ENCODE data around the gene PTP4A2. TPM values are rescaled to one million over a fixed set of nuclear protein-coding genes. Genes with fewer than 3 reads are reported as not detected.

PTP4A2 gene
- total RNA-seq, 4 donors from 2014 or later = 294 to 522 (median 353) TPM

- Histone ChIP-seq H3K27me3 (no peaks in the 10 kb centered on the region), H3K4me3 (no peak overlapping the region), H3K36me3 (no peaks in the 10 kb centered on the region), H3K27ac (no peak overlapping the region), H3K9me3 (no peaks in the 10 kb centered on the region), H3K4me1 (no peaks in the 10 kb centered on the region)
- TF ChIP-seq POLR2A (IDR thresholded peaks at IDR 0.05) = no peak
- TF ChIP-seq, protein P1, sequence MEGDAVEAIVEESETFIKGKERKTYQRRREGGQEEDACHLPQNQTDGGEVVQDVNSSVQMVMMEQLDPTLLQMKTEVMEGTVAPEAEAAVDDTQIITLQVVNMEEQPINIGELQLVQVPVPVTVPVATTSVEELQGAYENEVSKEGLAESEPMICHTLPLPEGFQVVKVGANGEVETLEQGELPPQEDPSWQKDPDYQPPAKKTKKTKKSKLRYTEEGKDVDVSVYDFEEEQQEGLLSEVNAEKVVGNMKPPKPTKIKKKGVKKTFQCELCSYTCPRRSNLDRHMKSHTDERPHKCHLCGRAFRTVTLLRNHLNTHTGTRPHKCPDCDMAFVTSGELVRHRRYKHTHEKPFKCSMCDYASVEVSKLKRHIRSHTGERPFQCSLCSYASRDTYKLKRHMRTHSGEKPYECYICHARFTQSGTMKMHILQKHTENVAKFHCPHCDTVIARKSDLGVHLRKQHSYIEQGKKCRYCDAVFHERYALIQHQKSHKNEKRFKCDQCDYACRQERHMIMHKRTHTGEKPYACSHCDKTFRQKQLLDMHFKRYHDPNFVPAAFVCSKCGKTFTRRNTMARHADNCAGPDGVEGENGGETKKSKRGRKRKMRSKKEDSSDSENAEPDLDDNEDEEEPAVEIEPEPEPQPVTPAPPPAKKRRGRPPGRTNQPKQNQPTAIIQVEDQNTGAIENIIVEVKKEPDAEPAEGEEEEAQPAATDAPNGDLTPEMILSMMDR (IDR thresholded peaks at IDR 0.05 in 4 of 5, conservative IDR thresholded peaks at IDR 0.05 in 1 of 5) = no peak
- no peak for ATAC-seq
- in situ Hi-C loops (cut with MboI; ENCODE audit: low sequenced_read_pairs in 4 of 4) (loop anchor here in 1 of 4 donors (10.0 kb wide), 1 partner anchor 177 kb away; no protein-coding TSS in a partner anchor), intact Hi-C loops (cut with DNase I; ENCODE audit: low total_unique reads) (no loop called here)
- DNase-seq = no peak
Measured at GRCh38 chr1:31981972-31982371, 43.8 kb upstream of the PTP4A2 start.

DNA sequence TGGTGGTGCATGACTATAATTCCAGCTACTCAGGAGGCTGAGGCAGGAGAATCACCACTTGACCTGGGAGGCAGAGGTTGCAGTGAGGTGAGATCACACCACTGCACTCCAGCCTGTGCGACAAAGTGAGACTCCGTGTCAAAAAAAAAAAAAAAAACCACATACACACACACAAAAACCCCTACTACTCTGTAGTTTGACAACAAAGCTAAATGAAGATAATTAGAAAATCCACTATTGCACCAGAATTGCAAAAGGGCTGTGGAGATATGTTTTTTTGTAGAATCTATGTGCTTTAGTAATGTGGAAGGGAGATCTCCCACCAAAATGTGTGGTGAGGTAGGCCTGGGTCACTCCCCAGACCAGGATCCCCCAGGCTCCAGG, 43.3 kb upstream of the PTP4A2 start:
- Histone ChIP-seq H3K9me3 (no peaks in the 10 kb centered on the region), H3K4me1 (no peaks in the 10 kb centered on the region), H3K27me3 (no peaks in the 10 kb centered on the region), H3K27ac (no peak overlapping the region), H3K36me3 (no peaks in the 10 kb centered on the region), H3K4me3 (no peak overlapping the region)
- intact Hi-C loops (cut with DNase I; ENCODE audit: low total_unique reads) = no loop called here
- TF ChIP-seq, protein P1 (IDR thresholded peaks at IDR 0.05 in 4 of 5, conservative IDR thresholded peaks at IDR 0.05 in 1 of 5) = no peak
- TF ChIP-seq POLR2A (IDR thresholded peaks at IDR 0.05) = no peak
- in situ Hi-C loops (cut with MboI; ENCODE audit: low sequenced_read_pairs in 4 of 4) = loop anchor here in 1 of 4 donors (10.0 kb wide), 1 partner anchor 177 kb away; no protein-coding TSS in a partner anchor
- DNase-seq = no peak
- no peak for ATAC-seq

DNA sequence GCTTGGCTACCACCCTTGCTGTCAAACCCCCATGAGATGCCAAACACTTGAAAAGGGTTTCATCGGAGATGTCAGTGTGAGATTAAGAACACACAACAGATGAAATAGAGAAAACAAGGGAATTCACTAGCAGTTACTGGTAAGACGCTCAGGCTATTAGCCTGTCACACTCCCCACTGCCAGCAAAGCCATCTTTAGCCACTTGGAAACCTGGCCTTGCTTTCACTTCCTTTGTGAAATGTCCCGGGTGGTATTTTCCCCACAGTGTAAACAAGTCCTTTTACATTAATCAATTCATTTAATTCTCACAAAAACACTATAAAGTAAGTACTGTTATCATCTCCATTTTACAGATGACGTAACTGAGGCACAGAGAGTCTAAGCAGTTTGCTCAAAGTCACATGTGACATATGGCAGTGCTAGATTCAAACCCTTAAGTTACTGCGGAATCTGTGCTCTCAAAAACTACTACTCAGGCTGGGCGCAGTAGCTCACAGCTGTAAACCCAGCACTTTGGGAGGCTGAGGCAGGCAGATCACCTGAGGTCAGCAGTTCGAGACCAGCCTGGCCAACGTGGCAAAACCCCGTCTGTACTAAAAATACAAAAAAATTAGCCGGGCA, 42.8 kb upstream of the PTP4A2 start:
- in situ Hi-C loops (cut with MboI; ENCODE audit: low sequenced_read_pairs in 4 of 4) = loop anchor here in 1 of 4 donors (10.0 kb wide), 1 partner anchor 176 kb away; no protein-coding TSS in a partner anchor
- intact Hi-C loops (cut with DNase I; ENCODE audit: low total_unique reads) = no loop called here

DNA sequence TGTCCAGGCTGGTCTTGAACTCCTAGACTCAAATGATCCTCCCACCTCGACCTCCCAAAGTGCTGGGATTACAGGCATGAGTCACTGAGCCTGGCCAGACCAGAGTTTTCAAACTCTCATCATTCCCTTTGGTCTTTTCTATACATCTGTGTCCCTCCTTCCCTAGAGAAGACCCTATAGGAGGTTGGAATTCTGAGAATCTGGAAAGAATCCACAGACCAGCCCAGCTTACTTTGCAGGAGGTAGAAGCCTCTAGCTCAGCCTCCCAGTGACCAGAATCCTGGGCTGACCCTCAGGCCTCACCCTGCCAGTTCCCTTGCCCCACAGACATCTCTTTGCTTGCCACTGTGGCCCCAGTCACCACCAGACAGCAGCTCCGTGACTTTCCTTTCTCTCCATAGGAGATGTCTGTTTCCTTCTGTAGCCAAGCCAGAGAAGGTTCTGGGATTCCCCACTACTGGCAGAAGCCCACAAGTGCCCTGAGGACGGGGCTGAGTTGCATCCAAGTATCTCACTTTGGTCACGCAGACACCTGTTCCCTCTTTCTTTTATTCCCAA, 40.8 kb upstream of the PTP4A2 start:
- H3K27me3 ChIP-seq = no peaks in the 10 kb centered on the region
- no peak overlapping the region for H3K4me3 ChIP-seq
- no peak overlapping the region for H3K27ac ChIP-seq
- no peak for TF ChIP-seq POLR2A (IDR thresholded peaks at IDR 0.05)
- TF ChIP-seq, protein P1 (IDR thresholded peaks at IDR 0.05 in 4 of 5, conservative IDR thresholded peaks at IDR 0.05 in 1 of 5) = no peak
- in situ Hi-C loops (cut with MboI; ENCODE audit: low sequenced_read_pairs in 4 of 4) = no loop called here
- H3K36me3 ChIP-seq = no peaks in the 10 kb centered on the region
- DNase-seq (no peak), ATAC-seq (no peak)
- intact Hi-C loops (cut with DNase I; ENCODE audit: low total_unique reads) = no loop called here
- no peaks in the 10 kb centered on the region for H3K9me3 ChIP-seq
- no peaks in the 10 kb centered on the region for H3K4me1 ChIP-seq

More for the DNA sequence above, 42.8 kb upstream of the PTP4A2 start:
- H3K27me3 ChIP-seq = no peaks in the 10 kb centered on the region
- TF ChIP-seq POLR2A (IDR thresholded peaks at IDR 0.05) = no peak
- TF ChIP-seq, protein P1 (IDR thresholded peaks at IDR 0.05 in 4 of 5, conservative IDR thresholded peaks at IDR 0.05 in 1 of 5) = no peak
- no peak for DNase-seq
- no peak overlapping the region for H3K4me3 ChIP-seq
- H3K27ac ChIP-seq = no peak overlapping the region
- H3K9me3 ChIP-seq = no peaks in the 10 kb centered on the region
- no peaks in the 10 kb centered on the region for H3K36me3 ChIP-seq
- no peaks in the 10 kb centered on the region for H3K4me1 ChIP-seq
- no peak for ATAC-seq
